Neural cell (in vitro differentiated cells): ENCODE measurements around the gene CACNB2. TPM values are rescaled to one million over a fixed set of nuclear protein-coding genes. Genes with fewer than 3 reads are reported as not detected.

Experiments
- H2AFZ ChIP-seq: fragments of 200-600, 300-800 bp; sonication (generic), shearing (Covaris generic); 2 replicates; pipeline ENCODE4 v1.6.0; 2014; ENCODE audit warnings: low read depth, mild to moderate bottlenecking, antibody characterized with exemption, low read length, moderate library complexity
- H3F3A ChIP-seq: fragments of 200-600 bp; shearing (Covaris generic); 2 replicates; pipeline ENCODE4 v1.6.1; 2016; ENCODE audit warnings: mild to moderate bottlenecking, moderate library complexity, mixed read lengths, antibody characterized with exemption, low read length; ENCODE audit not compliant: insufficient read depth, poor library complexity, severe bottlenecking
- H3K27ac ChIP-seq: fragments of 200-600, 300-800 bp; sonication (generic), shearing (Covaris generic); 2 replicates; pipeline ENCODE4 v1.5.1; 2014; ENCODE audit warnings: mild to moderate bottlenecking, low read length, moderate library complexity
- H3K27me3 ChIP-seq: fragments of 300-800, 200-600 bp; sonication (generic), shearing (Covaris generic); 2 replicates; pipeline ENCODE4 v1.6.0; 2014; ENCODE audit warnings: mild to moderate bottlenecking, low read depth, low read length, moderate library complexity; ENCODE audit not compliant: insufficient read depth
- H3K36me3 ChIP-seq: fragments of 300-800, 200-600 bp; sonication (generic), shearing (Covaris generic); 2 replicates; pipeline ENCODE4 v1.5.1; 2014; ENCODE audit warnings: mild to moderate bottlenecking, antibody characterized with exemption, low read length, moderate library complexity; ENCODE audit not compliant: insufficient read depth
- H3K4me2 ChIP-seq: fragments of 300-800, 200-600 bp; sonication (generic), shearing (Covaris generic); 2 replicates; pipeline ENCODE4 v1.6.0; 2014; ENCODE audit warnings: mild to moderate bottlenecking, low read length
- H3K4me3 ChIP-seq: fragments of 300-800, 200-600 bp; sonication (generic), shearing (Covaris generic); 2 replicates; pipeline ENCODE4 v1.5.1; 2014; ENCODE audit warnings: mild to moderate bottlenecking, low read length, moderate library complexity
- H3K79me2 ChIP-seq: fragments of 200-600 bp; shearing (Covaris generic); replicated peaks from 2 replicates; pipeline ENCODE4 v1.6.0; 2014; ENCODE audit warnings: mild to moderate bottlenecking, low read length, moderate library complexity; ENCODE audit not compliant: insufficient read depth
- H3K9ac ChIP-seq: fragments of 300-800, 200-600 bp; sonication (generic), shearing (Covaris generic); 2 replicates; pipeline ENCODE4 v1.6.1; 2016; ENCODE audit warnings: mild to moderate bottlenecking, low read length, mixed read lengths
- H3K9me2 ChIP-seq: fragments of 200-600 bp; shearing (Covaris generic); 2 replicates; pipeline ENCODE4 v1.6.1; 2016; ENCODE audit warnings: mild to moderate bottlenecking, low read length, mixed read lengths; ENCODE audit not compliant: insufficient read depth
- H3K9me3 ChIP-seq: fragments of 200-600, 300-800 bp; sonication (generic), shearing (Covaris generic); 2 replicates; pipeline ENCODE4 v1.6.1; 2016; ENCODE audit warnings: mild to moderate bottlenecking, mixed run types, low read length, moderate library complexity, mixed read lengths
- H4K20me1 ChIP-seq: fragments of 200-600 bp; shearing (Covaris generic); 2 replicates; pipeline ENCODE4 v1.6.1; 2016; ENCODE audit warnings: mild to moderate bottlenecking, mixed run types; ENCODE audit not compliant: insufficient read depth
- CTCF ChIP-seq: fragments of 450-650 bp; IDR thresholded peaks from 2 replicates; pipeline ENCODE4 v1.5.1; 2014; ENCODE audit warnings: antibody characterized with exemption, mild to moderate bottlenecking, moderate library complexity; ENCODE audit not compliant: poor library complexity, severe bottlenecking
- EZH2 ChIP-seq: fragments of 200-600, 300-800 bp; shearing (Covaris generic), sonication (generic); IDR thresholded peaks from 2 replicates; pipeline ENCODE4 v1.6.1; 2014; ENCODE audit warnings: antibody characterized with exemption, low read length, borderline replicate concordance, mild to moderate bottlenecking; ENCODE audit not compliant: insufficient read depth, poor library complexity, severe bottlenecking
- MXI1 ChIP-seq: fragments of 450-650 bp; conservative IDR thresholded peaks from 2 replicates; pipeline ENCODE4 v1.6.1; 2014; ENCODE audit warnings: antibody characterized with exemption, mild to moderate bottlenecking; ENCODE audit not compliant: poor library complexity, severe bottlenecking
- POLR2AphosphoS5 ChIP-seq: IDR thresholded peaks from 2 replicates; pipeline ENCODE4 v1.6.1; 2012
- RAD21 ChIP-seq: fragments of 450-650 bp; conservative IDR thresholded peaks from 2 replicates; pipeline ENCODE4 v1.6.1; 2014; ENCODE audit warnings: antibody characterized with exemption, mild to moderate bottlenecking, moderate library complexity
- SMC3 ChIP-seq: fragments of 450-650 bp; conservative IDR thresholded peaks from 2 replicates; pipeline ENCODE4 v1.6.1; 2014; ENCODE audit warnings: antibody characterized with exemption, mild to moderate bottlenecking, moderate library complexity; ENCODE audit not compliant: poor library complexity
- TAF1 ChIP-seq: IDR thresholded peaks from 2 replicates; pipeline ENCODE4 v1.6.1; 2012; ENCODE audit warnings: low read depth
- polyA plus RNA-seq: library from polyadenylated mRNA; depleted of rRNA; stranded (reverse); fragments of >200 nt; gene quantifications from 2 replicates; pipeline ENCODE4 v1.2.3, GENCODE V29; 2014

CACNB2 gene
- polyA plus RNA-seq, 1 donor from 2014 or later, result 14.3 TPM

DNA sequence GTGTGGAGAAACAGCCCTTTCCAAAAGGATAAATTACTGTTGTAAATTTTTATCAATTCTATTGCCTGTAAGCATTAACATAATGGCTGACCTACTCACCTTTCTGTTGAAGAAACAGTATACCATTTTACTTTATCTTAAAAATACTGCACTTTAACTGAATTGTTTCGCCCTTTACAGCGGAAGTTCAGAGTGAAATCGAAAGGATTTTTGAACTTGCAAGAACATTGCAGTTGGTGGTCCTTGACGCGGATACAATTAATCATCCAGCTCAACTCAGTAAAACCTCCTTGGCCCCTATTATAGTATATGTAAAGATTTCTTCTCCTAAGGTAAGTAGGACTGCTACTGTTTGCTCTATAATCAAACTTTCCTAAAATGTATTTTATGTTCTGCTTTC is 393.7 kb downstream of the CACNB2 start:
- Histone ChIP-seq H3K9me3 (no peaks in the 10 kb centered on the region), H3K9me2 (no peaks in the 10 kb centered on the region), H3K4me2 (no peak overlapping the region), H2AFZ (no peak overlapping the region), H3K27ac (no peak overlapping the region), H3K4me3 (no peak overlapping the region), H4K20me1 (no peaks in the 10 kb centered on the region), H3K36me3 (peaks cover 5% of the 10 kb centered on the region), H3K27me3 (no peaks in the 10 kb centered on the region), H3K79me2 (no peaks in the 10 kb centered on the region), H3F3A (no peaks in the 10 kb centered on the region), H3K9ac (no peak overlapping the region)
- TF ChIP-seq SMC3, result no peak

GRCh38 chr10:18539335-18539734 is 399.1 kb downstream of the CACNB2 start:
- Histone ChIP-seq H3K9me3 (no peaks in the 10 kb centered on the region), H3K9ac (no peak overlapping the region), H3K27ac (no peak overlapping the region), H3K4me3 (no peak overlapping the region), H3F3A (no peaks in the 10 kb centered on the region), H3K4me2 (no peak overlapping the region), H3K79me2 (no peaks in the 10 kb centered on the region), H4K20me1 (no peaks in the 10 kb centered on the region), H3K36me3 (peaks cover 9% of the 10 kb centered on the region), H3K9me2 (no peaks in the 10 kb centered on the region), H2AFZ (no peak overlapping the region), H3K27me3 (no peaks in the 10 kb centered on the region)
- TF ChIP-seq SMC3 (no peak), RAD21 (no peak), POLR2AphosphoS5 (no peak), CTCF (no peak)

- Histone ChIP-seq H3K9me2 (no peaks in the 10 kb centered on the region), H2AFZ (no peak overlapping the region), H3K9ac (no peak overlapping the region), H3K4me2 (no peak overlapping the region), H3K4me3 (no peak overlapping the region), H3K79me2 (no peaks in the 10 kb centered on the region), H3F3A (no peaks in the 10 kb centered on the region), H3K27ac (no peak overlapping the region), H3K9me3 (no peaks in the 10 kb centered on the region), H4K20me1 (no peaks in the 10 kb centered on the region), H3K36me3 (peaks cover 9% of the 10 kb centered on the region), H3K27me3 (no peaks in the 10 kb centered on the region)
- no peak for TF ChIP-seq TAF1
- TF ChIP-seq MXI1, result no peak
- TF ChIP-seq EZH2, result no peak
- no peak for TF ChIP-seq CTCF
These were observed 400.0 kb downstream of the CACNB2 start for GRCh38 chr10:18540195-18540594.
